NOMO-1 treated with DMSO at 0.1 percent for 48 hours (cell line): Measurements from ENCODE around the gene DEGS1.

ENCODE experiments used
- DNase-seq: peaks from one replicate; lab custom pipeline; 2025; ENCODE audit not compliant: unreplicated experiment; lab: John Stamatoyannopoulos, UW

The DEGS1 gene

GRCh38 chr1:224182866-224183590 is at the start of gene DEGS1:
Gene DEGS1 (plus strand): TSS chr1:224183240. CDS start chr1:224183337, 97 bp downstream.
- DNase-seq: peak; percentile 60

- DNase-seq: no peak
Observed at GRCh38 chr1:224133741-224134299, 49.2 kb upstream of the DEGS1 start.

GRCh38 chr1:224137518-224137917 is 45.5 kb upstream of the DEGS1 start:
- DNase-seq: no peak

- no peak for DNase-seq
Observed at GRCh38 chr1:224138198-224138597, 44.8 kb upstream of the DEGS1 start.

- DNase-seq: no peak
Observed at GRCh38 chr1:224141693-224142092, 41.3 kb upstream of the DEGS1 start.

GRCh38 chr1:224149709-224150108 is 33.3 kb upstream of the DEGS1 start:
- DNase-seq: no peak

- no peak for DNase-seq
Observed at GRCh38 chr1:224151117-224151516, 31.9 kb upstream of the DEGS1 start.

- DNase-seq: no peak
Observed at GRCh38 chr1:224157316-224157715, 25.7 kb upstream of the DEGS1 start.

GRCh38 chr1:224159541-224159940 is 23.5 kb upstream of the DEGS1 start:
- DNase-seq: no peak

- DNase-seq: no peak
Observed at GRCh38 chr1:224160171-224160682, 22.8 kb upstream of the DEGS1 start.

GRCh38 chr1:224162768-224163167 is 20.3 kb upstream of the DEGS1 start:
- no peak for DNase-seq

- no peak for DNase-seq
Observed at GRCh38 chr1:224163311-224163710, 19.7 kb upstream of the DEGS1 start.

GRCh38 chr1:224168859-224169380 is 14.1 kb upstream of the DEGS1 start:
- DNase-seq: peak; percentile 94

- DNase-seq: no peak
Observed at GRCh38 chr1:224169718-224170270, 13.2 kb upstream of the DEGS1 start.

- DNase-seq: no peak
Observed at GRCh38 chr1:224170343-224170742, 12.7 kb upstream of the DEGS1 start.

- DNase-seq: peak; percentile 58
Observed at GRCh38 chr1:224170748-224171478, 12.1 kb upstream of the DEGS1 start.

GRCh38 chr1:224172229-224172628 is 10.8 kb upstream of the DEGS1 start:
- DNase-seq: no peak

- no peak for DNase-seq
Observed at GRCh38 chr1:224173523-224173922, 9.5 kb upstream of the DEGS1 start.

GRCh38 chr1:224175617-224176016 is 7.4 kb upstream of the DEGS1 start:
- DNase-seq: no peak

GRCh38 chr1:224177356-224177999 is 5.6 kb upstream of the DEGS1 start:
- DNase-seq: no peak

GRCh38 chr1:224178894-224179293 is 4.1 kb upstream of the DEGS1 start:
- DNase-seq: no peak
